Measurements from ENCODE around the gene PCDHA8.
"Not testable (repeated sequence)": the region's sequence is repeated elsewhere in the genome, so short reads cannot be mapped to it uniquely, and the experiment has no call there.

The PCDHA8 gene

GRCh38 chr5:140840978-140841962 lies at the start of gene PCDHA8:
PCDHA8 (plus strand) TSS chr5:140841187; CDS start chr5:140841322, 135 bp downstream.
- DNase-seq: no peak

- DNase-seq: no peak
These were observed 46.3 kb upstream of the PCDHA8 start, which contains the start of gene PCDHA2 for GRCh38 chr5:140794595-140795258. PCDHA2 (plus strand) TSS chr5:140794852.

- no peak for DNase-seq
These were observed 45.7 kb upstream of the PCDHA8 start for GRCh38 chr5:140795259-140795641.

GRCh38 chr5:140796072-140796717 lies 44.8 kb upstream of the PCDHA8 start:
- DNase-seq: not testable (repeated sequence)

- DNase-seq: no peak
These were observed 44.3 kb upstream of the PCDHA8 start for GRCh38 chr5:140796718-140797095.

- no peak for DNase-seq
These were observed 40.0 kb upstream of the PCDHA8 start, which contains the start of gene PCDHA3 for GRCh38 chr5:140800816-140801493. PCDHA3 (plus strand) TSS chr5:140801057.

- no peak for DNase-seq
These were observed 39.5 kb upstream of the PCDHA8 start for GRCh38 chr5:140801494-140801841.

GRCh38 chr5:140802381-140802780 lies 38.6 kb upstream of the PCDHA8 start:
- not testable (repeated sequence) for DNase-seq

GRCh38 chr5:140802781-140803271 lies 38.2 kb upstream of the PCDHA8 start:
- no peak for DNase-seq

GRCh38 chr5:140806834-140807775 lies 33.9 kb upstream of the PCDHA8 start, which contains the start of gene PCDHA4:
PCDHA4 (plus strand) TSS chr5:140807068.
- no peak for DNase-seq

- not testable (repeated sequence) for DNase-seq
These were observed 32.6 kb upstream of the PCDHA8 start for GRCh38 chr5:140808241-140808888.

GRCh38 chr5:140808889-140809291 lies 32.1 kb upstream of the PCDHA8 start:
- no peak for DNase-seq

GRCh38 chr5:140821375-140822280 lies 19.4 kb upstream of the PCDHA8 start, which contains the start of gene PCDHA5:
PCDHA5 (plus strand) TSS chr5:140821613.
- DNase-seq: no peak

GRCh38 chr5:140822281-140822629 lies 18.7 kb upstream of the PCDHA8 start:
- DNase-seq: no peak

- not testable (repeated sequence) for DNase-seq
These were observed 18.0 kb upstream of the PCDHA8 start for GRCh38 chr5:140822969-140823368.

- DNase-seq: no peak
These were observed 17.5 kb upstream of the PCDHA8 start for GRCh38 chr5:140823475-140823874.

GRCh38 chr5:140827704-140828361 lies 13.2 kb upstream of the PCDHA8 start, which contains the start of gene PCDHA6:
PCDHA6 (plus strand) TSS chr5:140827960; CDS start chr5:140828092, 132 bp downstream.
- DNase-seq: no peak

- DNase-seq: no peak
These were observed 12.6 kb upstream of the PCDHA8 start for GRCh38 chr5:140828362-140828737.
